PC-9 (cell line): ENCODE data around the gene ZC2HC1B. TPM values are rescaled to one million over a fixed set of nuclear protein-coding genes. Genes with fewer than 3 reads are reported as not detected.
"Not testable (repeated sequence)": the region's sequence is repeated elsewhere in the genome, so short reads cannot be mapped to it uniquely, and the experiment has no call there.

Experiments used
- BruUV-seq: library from RNA; stranded (reverse); fragments of 400-500 nt; replicated peaks from 2 replicates; lab custom pipeline; 2021; lab: Mats Ljungman, UMichigan
- CTCF ChIA-PET: fragments of 300-600 bp; sonication (Branson Sonifier 250); formaldehyde crosslinking; loops from one replicate; lab custom pipeline; 2022; ENCODE audit warnings: antibody characterized with exemption; lab: Charles Lee
- POLR2A ChIA-PET: fragments of 300-600 bp; sonication (Branson Sonifier 250); formaldehyde crosslinking; loops from one replicate; lab custom pipeline; 2022; ENCODE audit warnings: antibody characterized with exemption; ENCODE audit not compliant: unreplicated experiment; lab: Charles Lee
- DNase-seq, 2 experiments: peaks; one replicate each; pipeline versions ENCODE4 v3.0.0 to v3.0.0-alpha.2; 2015 to 2022; ENCODE audit warnings: mixed read lengths in 1 of 2
- H2AFZ ChIP-seq: fragments of 200-600 bp; sonication (generic); 2 replicates; pipeline ENCODE4 v1.8.1; 2017; ENCODE audit warnings: antibody characterized with exemption
- H3F3A ChIP-seq: fragments of 200-600 bp; sonication (generic); 2 replicates; pipeline ENCODE4 v1.8.1; 2017; ENCODE audit warnings: antibody characterized with exemption, mild to moderate bottlenecking, low read depth; ENCODE audit not compliant: insufficient read depth
- H3K27ac ChIP-seq: fragments of 200-600 bp; sonication (generic); 2 replicates; pipeline ENCODE4 v1.6.1; 2016; ENCODE audit warnings: mixed run types
- H3K27me3 ChIP-seq: fragments of 200-600 bp; sonication (generic); 2 replicates; pipeline ENCODE4 v1.6.1; 2016; ENCODE audit warnings: low read depth, mixed run types; ENCODE audit not compliant: insufficient read depth
- H3K36me3 ChIP-seq: fragments of 200-600 bp; sonication (generic); 2 replicates; pipeline ENCODE4 v1.6.1; 2016; ENCODE audit warnings: low read depth, mixed run types
- H3K4me1 ChIP-seq: fragments of 200-600 bp; sonication (generic); replicated peaks from 2 replicates; pipeline ENCODE4 v1.6.1; 2016; ENCODE audit warnings: mixed run types; ENCODE audit not compliant: insufficient read depth
- H3K4me2 ChIP-seq: fragments of 200-600 bp; sonication (generic); 2 replicates; pipeline ENCODE4 v1.6.1; 2017; ENCODE audit warnings: mixed run types
- H3K4me3 ChIP-seq: fragments of 200-600 bp; sonication (generic); 2 replicates; pipeline ENCODE4 v1.6.1; 2016; ENCODE audit warnings: mixed run types
- H3K79me2 ChIP-seq: fragments of 200-600 bp; sonication (generic); 2 replicates; pipeline ENCODE4 v1.6.1; 2017; ENCODE audit warnings: low read depth, mixed run types
- H3K9me2 ChIP-seq: fragments of 200-600 bp; sonication (generic); 2 replicates; pipeline ENCODE4 v1.8.1; 2017; ENCODE audit warnings: mild to moderate bottlenecking; ENCODE audit not compliant: insufficient read depth
- H3K9me3 ChIP-seq: fragments of 200-600 bp; sonication (generic); 2 replicates; pipeline ENCODE4 v1.8.1; 2016; ENCODE audit warnings: low read depth; ENCODE audit not compliant: insufficient read depth
- H4K20me1 ChIP-seq: fragments of 200-600 bp; sonication (generic); 2 replicates; pipeline ENCODE4 v1.8.1; 2017; ENCODE audit not compliant: insufficient read depth
- EZH2 ChIP-seq: fragments of 200-600 bp; sonication (generic); IDR thresholded peaks from 2 replicates; pipeline ENCODE4 v1.8.0; 2017; ENCODE audit warnings: antibody characterized with exemption, low read depth
- intact Hi-C: fragments of 100-400 bp; cut with micrococcal nuclease; formaldehyde crosslinking; loops from one replicate; pipeline ENCODE4 v1.10.0; 2022; ENCODE audit not compliant: unreplicated experiment
- total RNA-seq: library from RNA; stranded (reverse); gene quantifications from 2 replicates; pipeline ENCODE4 v1.2.3, GENCODE V29; 2021
- TF ChIP-seq, protein P1 (sequence below): fragments of 200-600 bp; sonication (generic); conservative IDR thresholded peaks from 2 replicates; pipeline ENCODE4 v1.6.1; 2017; ENCODE audit warnings: mixed run types, antibody characterized with exemption, mild to moderate bottlenecking, moderate library complexity

ZC2HC1B gene
- total RNA-seq, 1 experiment from 2014 or later = not detected

DNA sequence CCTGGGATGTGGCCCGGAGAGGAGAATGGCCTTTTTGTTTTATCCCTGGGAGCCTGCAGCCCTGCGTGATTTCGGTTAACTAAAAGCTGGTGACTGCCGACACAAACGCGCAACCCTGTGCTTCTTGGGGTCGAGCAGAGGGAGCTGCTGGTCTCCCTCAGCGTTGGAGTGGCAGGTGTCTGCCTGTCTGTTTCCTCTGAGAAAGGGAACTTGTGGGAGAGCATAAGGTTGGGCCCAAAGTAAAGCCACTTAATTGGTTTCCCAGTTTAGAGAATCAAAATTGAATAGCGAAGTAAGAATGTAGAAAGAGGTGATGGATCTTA, 20.6 kb upstream of the ZC2HC1B start:
- intact Hi-C loops = loop anchor here (1.0 to 5.0 kb wide), 6 partner anchors 99 to 374 kb away; partner anchors contain the start of gene PLAGL1
- peaks cover 29% of the 10 kb centered on the region for H3K79me2 ChIP-seq
- TF ChIP-seq, protein P1, sequence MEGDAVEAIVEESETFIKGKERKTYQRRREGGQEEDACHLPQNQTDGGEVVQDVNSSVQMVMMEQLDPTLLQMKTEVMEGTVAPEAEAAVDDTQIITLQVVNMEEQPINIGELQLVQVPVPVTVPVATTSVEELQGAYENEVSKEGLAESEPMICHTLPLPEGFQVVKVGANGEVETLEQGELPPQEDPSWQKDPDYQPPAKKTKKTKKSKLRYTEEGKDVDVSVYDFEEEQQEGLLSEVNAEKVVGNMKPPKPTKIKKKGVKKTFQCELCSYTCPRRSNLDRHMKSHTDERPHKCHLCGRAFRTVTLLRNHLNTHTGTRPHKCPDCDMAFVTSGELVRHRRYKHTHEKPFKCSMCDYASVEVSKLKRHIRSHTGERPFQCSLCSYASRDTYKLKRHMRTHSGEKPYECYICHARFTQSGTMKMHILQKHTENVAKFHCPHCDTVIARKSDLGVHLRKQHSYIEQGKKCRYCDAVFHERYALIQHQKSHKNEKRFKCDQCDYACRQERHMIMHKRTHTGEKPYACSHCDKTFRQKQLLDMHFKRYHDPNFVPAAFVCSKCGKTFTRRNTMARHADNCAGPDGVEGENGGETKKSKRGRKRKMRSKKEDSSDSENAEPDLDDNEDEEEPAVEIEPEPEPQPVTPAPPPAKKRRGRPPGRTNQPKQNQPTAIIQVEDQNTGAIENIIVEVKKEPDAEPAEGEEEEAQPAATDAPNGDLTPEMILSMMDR = no peak
- TF ChIP-seq EZH2 = no peak
- ChIA-PET CTCF (interaction anchor here (1.8 kb wide), 1 partner anchor 96 kb away, joined by 4 read pairs; no protein-coding TSS in a partner anchor), POLR2A (interaction anchor here (0.6 to 0.7 kb wide), 2 partner anchors 56 to 307 kb away, joined by 3 to 6 read pairs; no protein-coding TSS in a partner anchor)
- H3K27ac ChIP-seq = peak overlapping the region; percentile 72
- H3K36me3 ChIP-seq = peaks cover 32% of the 10 kb centered on the region
- TSS peak; percentile 45 for BruUV-seq
- H4K20me1 ChIP-seq = no peaks in the 10 kb centered on the region
- peak overlapping the region; percentile 91 for H3K4me2 ChIP-seq
- peak overlapping the region; percentile 94 for H3K4me3 ChIP-seq
- no peak for DNase-seq
- H3F3A ChIP-seq = no peaks in the 10 kb centered on the region
- no peaks in the 10 kb centered on the region for H3K9me3 ChIP-seq
- H3K4me1 ChIP-seq = peaks cover 17% of the 10 kb centered on the region; the same call in 1 of the 2 replicates
- peak overlapping the region; percentile 98 for H2AFZ ChIP-seq
- H3K27me3 ChIP-seq = no peaks in the 10 kb centered on the region
- no peaks in the 10 kb centered on the region for H3K9me2 ChIP-seq

DNA sequence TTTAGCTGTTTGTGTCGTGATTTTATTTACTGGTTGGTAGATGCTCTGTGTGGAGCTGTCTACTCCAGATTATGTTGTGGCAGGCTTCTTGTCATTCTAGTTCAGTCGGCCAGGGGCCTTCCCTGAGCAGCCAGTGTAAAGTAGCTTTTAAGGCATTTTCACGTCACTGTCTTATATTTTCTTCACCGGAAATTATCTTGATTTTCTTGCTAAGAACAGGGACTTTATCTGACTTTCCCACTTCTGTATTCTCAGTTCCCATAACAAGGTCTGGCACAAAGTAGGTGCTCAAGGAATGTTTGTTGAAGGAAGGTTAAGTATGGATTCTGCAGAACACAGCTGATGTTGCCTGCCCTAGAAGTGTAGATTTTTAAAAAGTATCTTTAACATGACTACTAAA, 20.3 kb upstream of the ZC2HC1B start:
- H3F3A ChIP-seq = no peaks in the 10 kb centered on the region
- peak overlapping the region; percentile 94 for H3K4me3 ChIP-seq
- no peaks in the 10 kb centered on the region for H4K20me1 ChIP-seq
- intact Hi-C loops = loop anchor here (5.0 kb wide), 3 partner anchors 152 to 373 kb away; partner anchors contain the start of gene PLAGL1
- H3K36me3 ChIP-seq = peaks cover 32% of the 10 kb centered on the region
- peak overlapping the region; percentile 91 for H3K4me2 ChIP-seq
- H3K4me1 ChIP-seq = peaks cover 17% of the 10 kb centered on the region; the same call in 1 of the 2 replicates
- no peak for DNase-seq
- no peaks in the 10 kb centered on the region for H3K9me2 ChIP-seq
- BruUV-seq = no TSS peak
- H3K9me3 ChIP-seq = no peaks in the 10 kb centered on the region
- H2AFZ ChIP-seq = no peak overlapping the region; the same call in 1 of the 2 replicates
- ChIA-PET POLR2A (no interaction called here), CTCF (interaction anchor here (1.8 kb wide), 1 partner anchor 96 kb away, joined by 4 read pairs; no protein-coding TSS in a partner anchor)
- no peaks in the 10 kb centered on the region for H3K27me3 ChIP-seq
- H3K27ac ChIP-seq = peak overlapping the region; percentile 72
- no peak for TF ChIP-seq EZH2
- TF ChIP-seq, protein P1 = no peak
- H3K79me2 ChIP-seq = peaks cover 29% of the 10 kb centered on the region

DNA sequence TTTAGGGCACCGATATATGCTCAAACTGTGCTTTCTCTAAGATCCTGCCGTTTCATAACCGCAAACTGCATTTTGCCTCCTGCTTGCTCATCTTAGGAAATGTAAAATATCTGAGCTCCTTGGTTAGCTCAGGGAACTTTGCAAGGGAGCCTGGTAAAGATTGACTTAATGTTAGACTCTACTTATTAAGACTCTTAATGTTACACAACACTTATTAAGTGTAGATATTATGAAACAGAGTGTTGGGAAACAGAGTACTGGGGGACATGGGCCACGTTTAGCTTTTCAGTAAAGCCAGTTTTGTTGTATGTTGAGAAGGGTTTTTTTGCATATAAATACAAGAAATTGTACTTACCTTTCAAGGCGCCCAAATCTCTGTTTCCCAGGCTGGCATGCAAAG, 19.2 kb upstream of the ZC2HC1B start:
- intact Hi-C loops = no loop called here
- Histone ChIP-seq H2AFZ (no peak overlapping the region), H3K9me3 (no peaks in the 10 kb centered on the region), H4K20me1 (0 out of 2 replicates have a peak, but pooled peaks cover 9% of the 10 kb centered on the region), H3K4me3 (0 out of 2 replicates have a peak overlapping the region, but pooled peaks have one; percentile 94), H3K9me2 (no peaks in the 10 kb centered on the region), H3K4me2 (no peak overlapping the region; the same call in 1 of the 2 replicates), H3K36me3 (peaks cover 40% of the 10 kb centered on the region), H3K27me3 (no peaks in the 10 kb centered on the region), H3F3A (no peaks in the 10 kb centered on the region), H3K27ac (no peak overlapping the region), H3K4me1 (peaks cover 17% of the 10 kb centered on the region; the same call in 1 of the 2 replicates), H3K79me2 (peaks cover 29% of the 10 kb centered on the region)
- no peak for TF ChIP-seq EZH2
- TF ChIP-seq, protein P1 = no peak
- ChIA-PET POLR2A (no interaction called here), CTCF (no interaction called here)
- no TSS peak for BruUV-seq
- DNase-seq = no peak

DNA sequence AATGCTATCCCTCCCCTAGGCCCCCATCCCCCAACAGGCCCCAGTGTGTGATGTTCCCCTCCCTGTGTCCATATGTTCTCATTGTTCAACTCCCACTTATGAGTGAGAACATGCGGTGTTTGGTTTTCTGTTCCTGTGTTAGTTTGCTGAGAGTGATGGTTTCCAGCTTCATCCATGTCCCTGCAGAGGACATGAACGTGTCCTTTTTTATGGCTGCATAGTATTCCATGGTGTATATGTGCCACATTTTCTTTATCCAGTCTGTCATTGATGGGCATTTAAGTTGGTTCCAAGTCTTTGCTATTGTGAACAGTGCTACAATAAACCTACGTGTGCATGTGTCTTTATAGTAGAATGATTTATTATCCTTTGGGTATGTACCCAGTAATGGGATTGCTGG, 12.6 kb upstream of the ZC2HC1B start:
- H3K79me2 ChIP-seq = peaks cover 14% of the 10 kb centered on the region

DNA sequence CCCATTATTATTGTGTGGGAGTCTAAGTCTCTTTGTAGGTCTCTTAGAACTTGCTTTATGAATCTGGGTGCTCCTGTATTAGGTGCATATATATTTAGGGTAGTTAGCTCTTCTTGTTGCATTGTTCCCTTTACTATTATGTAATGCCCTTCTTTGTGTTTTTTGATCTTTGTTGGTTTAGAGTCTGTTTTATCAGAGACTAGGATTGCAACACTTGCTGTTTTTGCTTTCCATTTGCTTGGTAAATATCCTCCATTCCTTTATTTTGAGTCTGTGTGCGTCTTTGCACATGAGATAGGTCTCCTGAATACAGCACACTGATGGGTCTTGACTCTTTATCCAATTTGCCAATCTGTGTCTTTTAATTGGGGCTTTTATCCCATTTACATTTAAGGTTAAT, 9.2 kb upstream of the ZC2HC1B start:
- H2AFZ ChIP-seq, POLR2A ChIA-PET, H3K4me3 ChIP-seq, H3F3A ChIP-seq, intact Hi-C loops, H3K9me2 ChIP-seq, H3K27me3 ChIP-seq, H3K9me3 ChIP-seq, H3K4me2 ChIP-seq, BruUV-seq, CTCF ChIA-PET, H3K4me1 ChIP-seq, DNase-seq, H4K20me1 ChIP-seq, H3K27ac ChIP-seq: not testable (repeated sequence)
- peaks cover 66% of the 10 kb centered on the region for H3K36me3 ChIP-seq
- H3K79me2 ChIP-seq = peaks cover 10% of the 10 kb centered on the region

More for the DNA sequence above, 12.6 kb upstream of the ZC2HC1B start:
- H3K27ac ChIP-seq, H3K4me2 ChIP-seq, H3K4me3 ChIP-seq, intact Hi-C loops, BruUV-seq, DNase-seq, H3K9me3 ChIP-seq, CTCF ChIA-PET, POLR2A ChIA-PET, H3K4me1 ChIP-seq, H3K27me3 ChIP-seq, H3K9me2 ChIP-seq, H3F3A ChIP-seq, H2AFZ ChIP-seq: not testable (repeated sequence)
- Histone ChIP-seq H4K20me1 (0 out of 2 replicates have a peak, but pooled peaks cover 12% of the 10 kb centered on the region), H3K36me3 (peaks cover 54% of the 10 kb centered on the region)
